Keratinocyte (primary cell): ENCODE data around the gene ADSL. TPM values are rescaled to one million over a fixed set of nuclear protein-coding genes. Genes with fewer than 3 reads are reported as not detected.

Experiments used
- DNase-seq: peaks from one replicate; pipeline ENCODE4 v3.0.0-alpha.2; 2011; ENCODE audit warnings: low read depth, missing footprints, low spot score
- FAIRE-seq: peaks from 2 replicates; lab custom pipeline; 2011; peaks lifted over from hg19 to GRCh38; lab: Jason Lieb, UNC
- H2AFZ ChIP-seq: 2 replicates; pipeline ENCODE4 v1.6.0; 2012; ENCODE audit warnings: low read length, control low read depth, inconsistent platforms; ENCODE audit not compliant: control insufficient read depth
- H3K27ac ChIP-seq: 2 replicates; pipeline ENCODE4 v1.5.1; 2011; ENCODE audit warnings: low read length; ENCODE audit not compliant: control insufficient read depth, insufficient read depth
- H3K27me3 ChIP-seq: 3 replicates; pipeline ENCODE4 v1.6.0; 2011; ENCODE audit warnings: low read length; ENCODE audit not compliant: control insufficient read depth, insufficient read depth; ENCODE audit errors: extremely low read depth
- H3K36me3 ChIP-seq, 2 experiments: 2 replicates in 1 of 2; 3 replicates in 1 of 2; pipeline ENCODE4 v1.5.1; 2011; ENCODE audit warnings: low read length in 2 of 2, mild to moderate bottlenecking in 1 of 2; ENCODE audit not compliant: control insufficient read depth in 2 of 2, insufficient read depth in 2 of 2; ENCODE audit errors: extremely low read depth in 1 of 2
- H3K4me1 ChIP-seq: 3 replicates; pipeline ENCODE4 v1.5.1; 2011; ENCODE audit warnings: low read length; ENCODE audit not compliant: control insufficient read depth, insufficient read depth; ENCODE audit errors: extremely low read depth
- H3K4me2 ChIP-seq: 3 replicates; pipeline ENCODE4 v1.6.0; 2011; ENCODE audit warnings: low read depth, low read length; ENCODE audit not compliant: control insufficient read depth, insufficient read depth; ENCODE audit errors: extremely low read depth
- H3K4me3 ChIP-seq, 3 experiments: fragments of 200-600 bp in 1 of 3; sonication (generic) in 1 of 3; 2 replicates in 2 of 3; 3 replicates in 1 of 3; pipeline ENCODE4 v1.5.1; 2011 to 2016; ENCODE audit warnings: low read length in 3 of 3, mild to moderate bottlenecking in 3 of 3, control low read depth in 2 of 3, inconsistent platforms in 1 of 3, low read depth in 1 of 3, mixed read lengths in 1 of 3, mixed run types in 1 of 3, moderate library complexity in 1 of 3; ENCODE audit not compliant: control insufficient read depth in 2 of 3, insufficient read depth in 2 of 3; ENCODE audit errors: extremely low read depth in 1 of 3
- H3K79me2 ChIP-seq: 2 replicates; pipeline ENCODE4 v1.6.0; 2012; ENCODE audit warnings: low read length; ENCODE audit not compliant: control insufficient read depth, insufficient read depth
- H3K9ac ChIP-seq: 3 replicates; pipeline ENCODE4 v1.6.0; 2011; ENCODE audit warnings: low read length; ENCODE audit not compliant: control insufficient read depth, insufficient read depth; ENCODE audit errors: extremely low read depth
- H3K9me1 ChIP-seq: 3 replicates; pipeline ENCODE4 v1.6.0; 2011; ENCODE audit warnings: low read length; ENCODE audit not compliant: control insufficient read depth, insufficient read depth; ENCODE audit errors: extremely low read depth
- H3K9me3 ChIP-seq: 2 replicates; pipeline ENCODE4 v1.5.1; 2012; ENCODE audit warnings: low read depth, low read length; ENCODE audit not compliant: control insufficient read depth
- H4K20me1 ChIP-seq: 3 replicates; pipeline ENCODE4 v1.6.0; 2011; ENCODE audit warnings: low read length; ENCODE audit not compliant: control insufficient read depth, insufficient read depth; ENCODE audit errors: extremely low read depth
- CTCF ChIP-seq, 3 experiments: IDR thresholded peaks in 1 of 3; conservative IDR thresholded peaks in 1 of 3; optimal IDR thresholded peaks in 1 of 3; 2 replicates in 2 of 3; 3 replicates in 1 of 3; pipeline versions ENCODE3 to v1.5.1; 2011; ENCODE audit warnings: low read length in 3 of 3, mild to moderate bottlenecking in 3 of 3, moderate library complexity in 2 of 3, control low read depth in 1 of 3, inconsistent platforms in 1 of 3; ENCODE audit not compliant: insufficient read depth in 2 of 3; ENCODE audit errors: extremely low read depth in 1 of 3
- EZH2 ChIP-seq: IDR thresholded peaks from one replicate; pipeline ENCODE4 v1.6.1; 2012; ENCODE audit warnings: inconsistent platforms, mild to moderate bottlenecking, low read length, moderate library complexity
- dilution Hi-C: fragments of 300-500 bp; cut with MboI; formaldehyde crosslinking; loops from one replicate; pipeline ENCODE4 v1.7.0; 2020; ENCODE audit warnings: low sequenced_read_pairs; ENCODE audit not compliant: extremely low pct_ligation_motif_present
- polyA plus RNA-seq, 5 experiments: library from polyadenylated mRNA; depleted of rRNA in 3 of 5; stranded (reverse) in 3 of 5; stranded (forward) in 1 of 5; unstranded in 1 of 5; fragments of >200 nt; gene quantifications; 1 replicate in 1 of 5; 2 replicates in 3 of 5; 3 replicates in 1 of 5; pipeline versions ENCODE4 v1.2.1 to v1.2.3, GENCODE V29; 2011 to 2012; ENCODE audit warnings: missing spikeins in 2 of 5, low read depth in 1 of 5, low replicate concordance in 1 of 5

The ADSL gene
- polyA plus RNA-seq, 1 donor (not counting 4 experiments of a cell fraction or from before 2014, with no cell fraction given), result 96.1 TPM

DNA sequence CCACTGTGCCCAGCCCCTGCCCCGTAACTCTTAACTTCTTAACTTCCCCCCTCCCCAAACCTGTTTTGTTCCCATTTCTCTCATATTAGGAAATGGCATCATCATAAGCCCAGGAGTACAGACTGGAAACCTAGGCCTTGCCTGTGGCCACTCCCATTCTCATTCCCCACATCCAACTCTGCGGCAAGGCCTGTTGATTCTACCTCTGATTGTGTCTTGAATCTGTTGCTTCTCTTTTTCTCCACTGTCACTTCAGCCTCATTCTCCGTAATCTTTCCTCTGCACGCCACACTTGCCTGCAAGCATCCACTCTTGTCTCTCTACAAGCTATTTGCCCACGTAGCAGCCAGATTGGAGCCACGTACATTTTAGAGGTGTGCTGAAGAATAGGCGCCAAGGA lies 49.3 kb downstream of the ADSL start:
- H3K4me2 ChIP-seq, result no peak overlapping the region
- H4K20me1 ChIP-seq, result no peaks in the 10 kb centered on the region
- H3K27me3 ChIP-seq, result no peaks in the 10 kb centered on the region
- peaks cover 5% of the 10 kb centered on the region for H3K79me2 ChIP-seq
- H3K9ac ChIP-seq, result no peak overlapping the region
- H3K36me3 ChIP-seq, result peaks cover 6 to 13% of the 10 kb centered on the region in 2 experiments
- H3K4me3 ChIP-seq, result no peak overlapping the region
- H2AFZ ChIP-seq, result no peak overlapping the region
- no peak for TF ChIP-seq CTCF (optimal IDR thresholded peaks at IDR 0.05 in 1 of 3, IDR thresholded peaks at IDR 0.05 in 1 of 3, conservative IDR thresholded peaks at IDR 0.05 in 1 of 3; ENCODE audit: extremely low read depth in 1 of 3, insufficient read depth in 2 of 3, low read length in 3 of 3)
- TF ChIP-seq EZH2, result no peak
- no peak overlapping the region for H3K27ac ChIP-seq
- DNase-seq (no peak), FAIRE-seq (no peak)
- no peaks in the 10 kb centered on the region for H3K9me3 ChIP-seq
- dilution Hi-C loops, result no loop called here
- H3K4me1 ChIP-seq, result peaks cover 16% of the 10 kb centered on the region
- H3K9me1 ChIP-seq, result peaks cover 2% of the 10 kb centered on the region

- Histone ChIP-seq H3K9ac (no peak overlapping the region), H3K36me3 (peaks cover 12 to 18% of the 10 kb centered on the region in 2 experiments), H4K20me1 (no peaks in the 10 kb centered on the region), H2AFZ (no peak overlapping the region), H3K4me1 (peaks cover 14% of the 10 kb centered on the region), H3K4me2 (peak overlapping the region; percentile 17), H3K9me1 (no peaks in the 10 kb centered on the region), H3K4me3 (peak overlapping the region in 1 of 3 experiments; percentile 3), H3K27ac (peak overlapping the region; percentile 55), H3K9me3 (no peaks in the 10 kb centered on the region), H3K27me3 (no peaks in the 10 kb centered on the region), H3K79me2 (peaks cover 5% of the 10 kb centered on the region)
- DNase-seq (no peak), FAIRE-seq (no peak)
- TF ChIP-seq EZH2 (no peak), CTCF (optimal IDR thresholded peaks at IDR 0.05 in 1 of 3, IDR thresholded peaks at IDR 0.05 in 1 of 3, conservative IDR thresholded peaks at IDR 0.05 in 1 of 3; ENCODE audit: extremely low read depth in 1 of 3, insufficient read depth in 2 of 3, low read length in 3 of 3) (no peak)
- dilution Hi-C loops, result no loop called here
These were observed 50.6 kb downstream of the ADSL start for GRCh38 chr22:40396882-40397281.
